ENCODE data around the gene PSME2. TPM values are rescaled to one million over a fixed set of nuclear protein-coding genes. Genes with fewer than 3 reads are reported as not detected.

PSME2 gene
- total RNA-seq, 1 donor from 2014 or later = 285 TPM

- TF ChIP-seq, protein P1, sequence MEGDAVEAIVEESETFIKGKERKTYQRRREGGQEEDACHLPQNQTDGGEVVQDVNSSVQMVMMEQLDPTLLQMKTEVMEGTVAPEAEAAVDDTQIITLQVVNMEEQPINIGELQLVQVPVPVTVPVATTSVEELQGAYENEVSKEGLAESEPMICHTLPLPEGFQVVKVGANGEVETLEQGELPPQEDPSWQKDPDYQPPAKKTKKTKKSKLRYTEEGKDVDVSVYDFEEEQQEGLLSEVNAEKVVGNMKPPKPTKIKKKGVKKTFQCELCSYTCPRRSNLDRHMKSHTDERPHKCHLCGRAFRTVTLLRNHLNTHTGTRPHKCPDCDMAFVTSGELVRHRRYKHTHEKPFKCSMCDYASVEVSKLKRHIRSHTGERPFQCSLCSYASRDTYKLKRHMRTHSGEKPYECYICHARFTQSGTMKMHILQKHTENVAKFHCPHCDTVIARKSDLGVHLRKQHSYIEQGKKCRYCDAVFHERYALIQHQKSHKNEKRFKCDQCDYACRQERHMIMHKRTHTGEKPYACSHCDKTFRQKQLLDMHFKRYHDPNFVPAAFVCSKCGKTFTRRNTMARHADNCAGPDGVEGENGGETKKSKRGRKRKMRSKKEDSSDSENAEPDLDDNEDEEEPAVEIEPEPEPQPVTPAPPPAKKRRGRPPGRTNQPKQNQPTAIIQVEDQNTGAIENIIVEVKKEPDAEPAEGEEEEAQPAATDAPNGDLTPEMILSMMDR (IDR thresholded peaks at IDR 0.05) = no peak
- DNase-seq (no peak), ATAC-seq (ENCODE audit: low read depth) (no peak)
- H3K36me3 Mint-ChIP-seq (ENCODE audit: low read depth) = peaks cover 42% of the 10 kb centered on the region
- POLR2A ChIA-PET = interaction anchor here (3.1 to 3.8 kb wide), 2 partner anchors 32 to 49 kb away, joined by 22 to 38 read pairs; partner anchors contain the start of genes IRF9 and TINF2
- no peaks in the 10 kb centered on the region for H3K9me3 Mint-ChIP-seq
- H3K27ac Mint-ChIP-seq = peak overlapping the region; percentile 1
- H3K4me1 Mint-ChIP-seq = peaks cover 51% of the 10 kb centered on the region
- H3K4me3 Mint-ChIP-seq = no peak overlapping the region
- CTCF ChIA-PET = no interaction called here
- intact Hi-C loops (cut with micrococcal nuclease) = no loop called here
- H3K27me3 Mint-ChIP-seq = no peaks in the 10 kb centered on the region
These were observed 46.5 kb upstream of the PSME2 start for GRCh38 chr14:24192933-24193332.

DNA sequence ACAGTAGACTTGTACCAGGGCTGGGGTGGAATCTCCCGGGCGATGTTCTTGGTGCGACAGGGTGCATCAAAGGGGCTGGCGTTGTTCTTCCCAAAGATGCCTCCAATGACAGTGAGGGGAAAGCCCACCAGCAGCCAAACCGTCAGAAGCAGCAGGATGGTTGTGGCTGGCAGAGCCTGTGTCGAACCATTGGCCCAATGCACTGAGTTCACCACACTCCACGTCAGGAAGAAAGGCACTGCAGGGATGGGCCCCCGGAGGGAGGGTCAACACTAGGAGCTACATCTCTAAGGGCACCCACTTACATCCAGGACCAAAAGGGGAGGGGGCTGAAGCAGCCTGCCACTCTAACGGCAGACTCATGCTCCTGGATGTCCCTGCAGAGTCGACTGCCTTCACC, 44.0 kb upstream of the PSME2 start:
- TF ChIP-seq, protein P1 (IDR thresholded peaks at IDR 0.05) = no peak
- no peaks in the 10 kb centered on the region for H3K9me3 Mint-ChIP-seq
- CTCF ChIA-PET = no interaction called here

GRCh38 chr14:24189460-24189859, 43.0 kb upstream of the PSME2 start:
- POLR2A ChIA-PET = interaction anchor here (0.6 to 3.7 kb wide), 16 partner anchors 7 to 107 kb away, joined by 3 to 44 read pairs (median 6); partner anchors contain the start of genes CHMP4A, DCAF11, EMC9 and IRF9
- ATAC-seq (ENCODE audit: low read depth) (no peak), DNase-seq (no peak)
- CTCF ChIA-PET = interaction anchor here (0.8 to 2.6 kb wide), 4 partner anchors 24 to 118 kb away, joined by 3 to 11 read pairs (median 7); partner anchors contain the start of genes CHMP4A, CIDEB and IRF9
- TF ChIP-seq, protein P1 (IDR thresholded peaks at IDR 0.05) = no peak
- intact Hi-C loops (cut with micrococcal nuclease) = loop anchor here (2.0 kb wide), 1 partner anchor 43 kb away; the partner anchor contains the start of genes PSME2 and RNF31
- Mint-ChIP-seq H3K27me3 (no peaks in the 10 kb centered on the region), H3K36me3 (ENCODE audit: low read depth) (peaks cover 60% of the 10 kb centered on the region), H3K27ac (peak overlapping the region; percentile 87), H3K9me3 (no peaks in the 10 kb centered on the region), H3K4me3 (no peak overlapping the region), H3K4me1 (peaks cover 39% of the 10 kb centered on the region)

More for the DNA sequence above, 44.0 kb upstream of the PSME2 start:
- H3K4me1 Mint-ChIP-seq = peaks cover 46% of the 10 kb centered on the region
- intact Hi-C loops (cut with micrococcal nuclease) = no loop called here
- no peak overlapping the region for H3K4me3 Mint-ChIP-seq
- H3K36me3 Mint-ChIP-seq (ENCODE audit: low read depth) = peaks cover 55% of the 10 kb centered on the region
- POLR2A ChIA-PET = interaction anchor here (0.6 to 0.7 kb wide), 3 partner anchors 22 to 89 kb away, joined by 3 to 8 read pairs (median 3); no protein-coding TSS in a partner anchor
- H3K27me3 Mint-ChIP-seq = no peaks in the 10 kb centered on the region
- DNase-seq (no peak), ATAC-seq (ENCODE audit: low read depth) (no peak)
- H3K27ac Mint-ChIP-seq = peak overlapping the region; percentile 4

- ChIA-PET CTCF (interaction anchor here (0.7 to 2.6 kb wide), 5 partner anchors 24 to 145 kb away, joined by 3 to 11 read pairs (median 5); partner anchors contain the start of genes CHMP4A, CIDEB and IRF9), POLR2A (interaction anchor here (0.6 to 3.7 kb wide), 18 partner anchors 8 to 112 kb away, joined by 3 to 44 read pairs (median 6); partner anchors contain the start of genes CHMP4A, DCAF11, EMC9 and IRF9)
- DNase-seq (no peak), ATAC-seq (ENCODE audit: low read depth) (no peak)
- Mint-ChIP-seq H3K4me1 (peaks cover 35% of the 10 kb centered on the region), H3K9me3 (no peaks in the 10 kb centered on the region), H3K27ac (peak overlapping the region; percentile 87), H3K36me3 (ENCODE audit: low read depth) (peaks cover 64% of the 10 kb centered on the region), H3K4me3 (peak overlapping the region; percentile 91), H3K27me3 (no peaks in the 10 kb centered on the region)
- TF ChIP-seq, protein P1 (IDR thresholded peaks at IDR 0.05) = no peak
- intact Hi-C loops (cut with micrococcal nuclease) = loop anchor here (2.0 kb wide), 1 partner anchor 42 kb away; the partner anchor contains the start of genes PSME2 and RNF31
These were observed 42.6 kb upstream of the PSME2 start for GRCh38 chr14:24189059-24189375.
